Adrenal gland (tissue), 5 donors: ENCODE results near the gene TICRR.

Experiments
- POLR2A ChIP-seq, 2 donors: fragments of 450-650 bp; IDR thresholded peaks; one replicate each; pipeline ENCODE4 v1.6.1; 2017; ENCODE audit warnings: antibody characterized with exemption in 2 of 2, mild to moderate bottlenecking in 2 of 2, moderate library complexity in 1 of 2
- TF ChIP-seq, protein P1 (sequence below), 6 experiments: fragments of 450-650 bp in 4 of 6; fragments of 200-600 bp in 2 of 6; sonication (generic) in 1 of 6; IDR thresholded peaks; 1 replicate in 5 of 6; 2 replicates in 1 of 6; pipeline versions ENCODE4 v1.5.1 to v1.8.0; 2016 to 2021; ENCODE audit warnings: antibody characterized with exemption in 6 of 6, mild to moderate bottlenecking in 2 of 6, moderate library complexity in 1 of 6
- donor health status: DM: no; HTN: no; CAD: no.

DNA sequence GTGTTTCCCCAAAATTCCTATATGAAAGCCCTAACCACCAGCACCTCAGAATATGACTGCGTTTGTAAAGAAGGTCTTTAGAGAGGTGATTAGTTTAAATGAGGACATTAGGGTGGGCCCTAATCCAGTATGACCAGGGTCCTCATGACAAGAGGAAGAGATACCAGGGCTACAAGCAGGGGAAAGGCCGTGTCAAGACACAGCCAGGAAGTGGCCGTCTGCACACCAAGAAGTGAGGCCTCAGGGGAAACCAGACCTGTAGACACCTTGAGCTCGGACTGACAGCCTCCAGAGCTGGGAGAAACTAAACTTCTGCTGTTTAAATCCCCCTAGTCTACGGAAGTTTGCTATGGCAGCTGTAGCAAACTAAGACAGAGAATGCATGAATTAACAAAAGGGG, 65.8 kb downstream of the TICRR start:
- TF ChIP-seq, protein P1, sequence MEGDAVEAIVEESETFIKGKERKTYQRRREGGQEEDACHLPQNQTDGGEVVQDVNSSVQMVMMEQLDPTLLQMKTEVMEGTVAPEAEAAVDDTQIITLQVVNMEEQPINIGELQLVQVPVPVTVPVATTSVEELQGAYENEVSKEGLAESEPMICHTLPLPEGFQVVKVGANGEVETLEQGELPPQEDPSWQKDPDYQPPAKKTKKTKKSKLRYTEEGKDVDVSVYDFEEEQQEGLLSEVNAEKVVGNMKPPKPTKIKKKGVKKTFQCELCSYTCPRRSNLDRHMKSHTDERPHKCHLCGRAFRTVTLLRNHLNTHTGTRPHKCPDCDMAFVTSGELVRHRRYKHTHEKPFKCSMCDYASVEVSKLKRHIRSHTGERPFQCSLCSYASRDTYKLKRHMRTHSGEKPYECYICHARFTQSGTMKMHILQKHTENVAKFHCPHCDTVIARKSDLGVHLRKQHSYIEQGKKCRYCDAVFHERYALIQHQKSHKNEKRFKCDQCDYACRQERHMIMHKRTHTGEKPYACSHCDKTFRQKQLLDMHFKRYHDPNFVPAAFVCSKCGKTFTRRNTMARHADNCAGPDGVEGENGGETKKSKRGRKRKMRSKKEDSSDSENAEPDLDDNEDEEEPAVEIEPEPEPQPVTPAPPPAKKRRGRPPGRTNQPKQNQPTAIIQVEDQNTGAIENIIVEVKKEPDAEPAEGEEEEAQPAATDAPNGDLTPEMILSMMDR (IDR thresholded peaks at IDR 0.05), result no peak
- no peak for TF ChIP-seq POLR2A (IDR thresholded peaks at IDR 0.05)
